IMR-90 (cell line): ENCODE measurements around the gene HBZ. TPM values are rescaled to one million over a fixed set of nuclear protein-coding genes. Genes with fewer than 3 reads are reported as not detected.

Experiments used
- ATAC-seq: fragments of 200-7000 bp; cut with Tn5 transposase; 2 replicates; pipeline ENCODE4 v1.9.1; 2020; ENCODE audit warnings: low read depth, mild to moderate bottlenecking, moderate library complexity
- BruUV-seq: library from RNA; stranded (reverse); fragments of 400-500 nt; replicated peaks from 2 replicates; lab custom pipeline; 2021; lab: Mats Ljungman, UMichigan
- CTCF ChIA-PET: fragments of 300-600 bp; formaldehyde crosslinking; extraction: SDS; loops from one replicate; lab custom pipeline; 2021; ENCODE audit warnings: antibody characterized with exemption; lab: Yijun Ruan, JAX
- POLR2A ChIA-PET: fragments of 300-600 bp; sonication (Branson Sonifier 250); formaldehyde crosslinking; loops from one replicate; lab custom pipeline; 2022; ENCODE audit warnings: antibody characterized with exemption; ENCODE audit not compliant: unreplicated experiment; lab: Charles Lee
- DNase-seq: peaks from one replicate; pipeline ENCODE4 v3.0.0; 2013
- H2AFZ ChIP-seq: replicated peaks from 2 replicates; pipeline ENCODE3; 2013; ENCODE audit warnings: low read length, mild to moderate bottlenecking; ENCODE audit not compliant: poor library complexity
- H2AK5ac ChIP-seq: 2 replicates; pipeline ENCODE4 v1.6.1; 2013; ENCODE audit warnings: low read depth, low read length, inconsistent platforms
- H2AK9ac ChIP-seq: replicated peaks from 2 replicates; pipeline ENCODE3; 2013; ENCODE audit warnings: mild to moderate bottlenecking, low read depth, low read length, moderate library complexity; ENCODE audit not compliant: poor library complexity
- H2BK120ac ChIP-seq: 2 replicates; pipeline ENCODE4 v1.6.1; 2013; ENCODE audit warnings: low read depth, low read length, inconsistent platforms
- H2BK15ac ChIP-seq: 3 replicates; pipeline ENCODE4 v1.6.1; 2013; ENCODE audit warnings: low read depth, low read length, inconsistent platforms
- H2BK20ac ChIP-seq: 2 replicates; pipeline ENCODE4 v1.6.1; 2013; ENCODE audit warnings: low read depth, mild to moderate bottlenecking, inconsistent platforms, low read length, moderate library complexity
- H2BK5ac ChIP-seq: 2 replicates; pipeline ENCODE4 v1.6.1; 2013; ENCODE audit warnings: mild to moderate bottlenecking, low read depth, low read length, inconsistent platforms; ENCODE audit not compliant: poor library complexity, severe bottlenecking
- H3K14ac ChIP-seq: replicated peaks from 2 replicates; pipeline ENCODE4 v1.6.1; 2013; ENCODE audit warnings: low read depth, low read length, inconsistent platforms
- H3K18ac ChIP-seq: 2 replicates; pipeline ENCODE4 v1.6.1; 2013; ENCODE audit warnings: low read depth, low read length, control low read depth
- H3K23ac ChIP-seq: 2 replicates; pipeline ENCODE4 v1.6.1; 2013; ENCODE audit warnings: low read depth, low read length, inconsistent platforms
- H3K27ac ChIP-seq: 2 replicates; pipeline ENCODE4 v1.5.1; 2013; ENCODE audit warnings: mild to moderate bottlenecking, control low read depth, low read length; ENCODE audit not compliant: insufficient read depth
- H3K27me3 ChIP-seq: 2 replicates; pipeline ENCODE4 v1.6.1; 2013; ENCODE audit warnings: low read length; ENCODE audit not compliant: control insufficient read depth, insufficient read depth
- H3K36me3 ChIP-seq: 2 replicates; pipeline ENCODE4 v1.6.1; 2013; ENCODE audit warnings: low read length, mixed read lengths; ENCODE audit not compliant: control insufficient read depth, insufficient read depth
- H3K4ac ChIP-seq: 2 replicates; pipeline ENCODE4 v1.6.1; 2013; ENCODE audit warnings: low read depth, low read length, inconsistent platforms
- H3K4me1 ChIP-seq: 2 replicates; pipeline ENCODE4 v1.6.1; 2013; ENCODE audit warnings: low read length, mixed read lengths; ENCODE audit not compliant: control insufficient read depth, insufficient read depth
- H3K4me2 ChIP-seq: 2 replicates; pipeline ENCODE4 v1.6.1; 2013; ENCODE audit warnings: low read depth, mild to moderate bottlenecking, control low read depth, low read length, moderate library complexity
- H3K4me3 ChIP-seq: 2 replicates; pipeline ENCODE4 v1.5.1; 2013; ENCODE audit warnings: low read depth, mild to moderate bottlenecking, control low read depth, low read length, moderate library complexity; ENCODE audit not compliant: insufficient read depth
- H3K56ac ChIP-seq: 2 replicates; pipeline ENCODE4 v1.6.1; 2013; ENCODE audit warnings: low read length, inconsistent platforms; ENCODE audit not compliant: insufficient read depth; ENCODE audit errors: extremely low read depth
- H3K79me1 ChIP-seq, 2 experiments: 2 replicates each; pipeline ENCODE4 v1.6.1; 2013; ENCODE audit warnings: low read length in 2 of 2, inconsistent platforms in 1 of 2, low read depth in 1 of 2
- H3K9ac ChIP-seq: 2 replicates; pipeline ENCODE4 v1.6.1; 2013; ENCODE audit warnings: low read depth, low read length, control low read depth
- H3K9me1 ChIP-seq: 2 replicates; pipeline ENCODE4 v1.6.1; 2013; ENCODE audit warnings: low read length, inconsistent platforms; ENCODE audit not compliant: insufficient read depth
- H3K9me3 ChIP-seq: 2 replicates; pipeline ENCODE4 v1.6.1; 2013; ENCODE audit warnings: low read length; ENCODE audit not compliant: control insufficient read depth, insufficient read depth
- H4K20me1 ChIP-seq: 2 replicates; pipeline ENCODE4 v1.6.1; 2013; ENCODE audit warnings: low read length, inconsistent platforms; ENCODE audit not compliant: insufficient read depth
- H4K5ac ChIP-seq: 2 replicates; pipeline ENCODE4 v1.6.1; 2013; ENCODE audit warnings: mild to moderate bottlenecking, low read depth, low read length, control low read depth
- H4K8ac ChIP-seq, 2 experiments: 2 replicates each; pipeline ENCODE4 v1.6.1; 2013; ENCODE audit warnings: low read depth in 2 of 2, low read length in 2 of 2, control low read depth in 1 of 2, inconsistent platforms in 1 of 2
- H4K91ac ChIP-seq: 2 replicates; pipeline ENCODE4 v1.6.1; 2013; ENCODE audit warnings: low read depth, low read length, inconsistent platforms; ENCODE audit not compliant: insufficient read depth
- BHLHE40 ChIP-seq: fragments of 150-350 bp; IDR thresholded peaks from 2 replicates; pipeline ENCODE4 v1.6.1; 2016; ENCODE audit warnings: mild to moderate bottlenecking, low read depth, low read length
- CEBPB ChIP-seq: IDR thresholded peaks from 2 replicates; pipeline ENCODE4 v1.6.1; 2012; ENCODE audit warnings: low read depth, low read length, improper control_type of control experiment
- CHD1 ChIP-seq: IDR thresholded peaks from 2 replicates; pipeline ENCODE4 v1.6.1; 2012; ENCODE audit warnings: low read depth, low read length, improper control_type of control experiment
- CTCF ChIP-seq: conservative IDR thresholded peaks from 2 replicates; pipeline ENCODE4 v1.5.1; 2012; ENCODE audit warnings: mild to moderate bottlenecking, low read depth, low read length, improper control_type of control experiment
- FOS ChIP-seq: fragments of 150-350 bp; IDR thresholded peaks from 2 replicates; pipeline ENCODE4 v1.6.1; 2016; ENCODE audit warnings: low read depth, low read length
- MAFK ChIP-seq: IDR thresholded peaks from 2 replicates; pipeline ENCODE4 v1.6.1; 2012; ENCODE audit warnings: low read depth, low read length, improper control_type of control experiment
- MAZ ChIP-seq: IDR thresholded peaks from 2 replicates; pipeline ENCODE4 v1.6.1; 2012; ENCODE audit warnings: low read depth, mild to moderate bottlenecking, low read length, improper control_type of control experiment, moderate library complexity, borderline replicate concordance
- MXI1 ChIP-seq: IDR thresholded peaks from 2 replicates; pipeline ENCODE4 v1.6.1; 2012; ENCODE audit warnings: low read depth, mild to moderate bottlenecking, low read length, moderate library complexity, borderline replicate concordance
- NFE2L2 ChIP-seq: fragments of 150-350 bp; IDR thresholded peaks from 2 replicates; pipeline ENCODE4 v1.6.1; 2016; ENCODE audit warnings: low read depth, mild to moderate bottlenecking, low read length
- POLR2A ChIP-seq: IDR thresholded peaks from 2 replicates; pipeline ENCODE4 v1.6.1; 2012; ENCODE audit warnings: mild to moderate bottlenecking, low read depth, low read length
- RAD21 ChIP-seq: IDR thresholded peaks from 2 replicates; pipeline ENCODE4 v1.6.1; 2012; ENCODE audit warnings: low read length, improper control_type of control experiment
- RCOR1 ChIP-seq: IDR thresholded peaks from 2 replicates; pipeline ENCODE4 v1.6.1; 2012; ENCODE audit warnings: mild to moderate bottlenecking, low read length, improper control_type of control experiment; ENCODE audit not compliant: insufficient replicate concordance
- RFX5 ChIP-seq: IDR thresholded peaks from 2 replicates; pipeline ENCODE4 v1.8.0; 2012; ENCODE audit warnings: low read depth, mild to moderate bottlenecking, low read length, moderate library complexity
- SMC3 ChIP-seq: fragments of 150-350 bp; IDR thresholded peaks from 2 replicates; pipeline ENCODE4 v1.6.1; 2016; ENCODE audit warnings: low read depth, mild to moderate bottlenecking, antibody characterized with exemption, low read length, moderate library complexity
- USF2 ChIP-seq: fragments of 150-350 bp; IDR thresholded peaks from 2 replicates; pipeline ENCODE4 v1.6.1; 2017; ENCODE audit warnings: mild to moderate bottlenecking, antibody characterized with exemption, low read length, low read depth
- WGBS, 2 experiments: methylation state at CpG; one replicate each; pipeline versions ENCODE4 v1.1.5 to v1.1.7; 2013; ENCODE audit warnings: missing lambda C conversion rate in 2 of 2; ENCODE audit not compliant: insufficient read length in 1 of 2; ENCODE audit errors: extremely low coverage in 2 of 2; 5-methylcytosine and 5-hydroxymethylcytosine counted together
- dilution Hi-C: fragments of 300-500 bp; cut with HindIII; formaldehyde crosslinking; loops from one replicate; pipeline ENCODE4 v1.14.3; 2018; ENCODE audit warnings: low sequenced_read_pairs; ENCODE audit not compliant: unreplicated experiment
- in situ Hi-C: fragments of 300-500 bp; cut with MboI; formaldehyde crosslinking; loops from 3 replicates; pipeline ENCODE4 v1.14.3; 2019; ENCODE audit warnings: low sequenced_read_pairs, inconsistent platforms, mixed read lengths
- intact Hi-C: fragments of 100-400 bp; cut with micrococcal nuclease; formaldehyde crosslinking; loops from 2 replicates; pipeline ENCODE4 v1.10.0; 2022
- polyA plus RNA-seq, 3 experiments: library from polyadenylated mRNA; depleted of rRNA; stranded (reverse); fragments of >200 nt; gene quantifications; 2 replicates each; pipeline ENCODE4 v1.2.3, GENCODE V29; 2012; ENCODE audit warnings: low replicate concordance in 1 of 3
- total RNA-seq: library from RNA; depleted of rRNA; stranded (reverse); fragments of >200 nt; gene quantifications from 2 replicates; pipeline ENCODE4 v1.2.3, GENCODE V29; 2012
- TF ChIP-seq, protein P1 (sequence below): fragments of 150-350 bp; IDR thresholded peaks from 2 replicates; pipeline ENCODE4 v1.6.1; 2016; ENCODE audit warnings: low read depth, mild to moderate bottlenecking, low read length, moderate library complexity, borderline replicate concordance

Gene HBZ
- total and polyA plus RNA-seq, 2 of the 4 experiments (the other 2 are of a cell fraction) = not detected

DNA sequence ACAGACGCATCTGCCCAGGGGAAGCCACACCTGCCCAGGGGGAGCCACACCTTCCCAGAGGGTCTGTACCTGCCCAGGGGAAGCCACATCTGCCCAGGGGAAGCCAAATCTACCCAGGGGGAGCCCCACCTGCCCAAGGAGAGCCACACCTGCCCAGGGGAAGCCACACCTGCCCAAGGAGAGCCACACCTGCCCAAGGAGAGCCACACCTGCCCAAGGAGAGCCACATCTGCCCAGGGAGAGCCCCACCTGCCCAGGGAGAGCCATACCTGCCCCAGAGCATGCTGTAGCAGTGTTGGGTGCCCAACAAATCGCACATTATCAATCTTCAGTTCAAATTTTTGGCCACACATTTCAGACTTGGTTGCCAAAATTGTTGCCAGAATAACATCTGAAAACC is 33.6 kb upstream of the HBZ start:
- H3K14ac ChIP-seq = no peak overlapping the region
- no peak overlapping the region for H2BK15ac ChIP-seq
- H3K4me1 ChIP-seq = peaks cover 7% of the 10 kb centered on the region
- no peaks in the 10 kb centered on the region for H3K27me3 ChIP-seq
- no peak overlapping the region for H3K4me3 ChIP-seq
- H2AK9ac ChIP-seq = no peak overlapping the region
- H3K27ac ChIP-seq = no peak overlapping the region
- ChIA-PET POLR2A (no interaction called here), CTCF (interaction anchor here (0.8 to 1.7 kb wide), 3 partner anchors 12 to 62 kb away, joined by 3 to 5 read pairs (median 4); partner anchors contain the start of gene HBQ1)
- no peak overlapping the region for H3K56ac ChIP-seq
- no peak overlapping the region for H4K91ac ChIP-seq
- in situ Hi-C loops = no loop called here
- no CpG with 5 or more reads among the region's 2 CpGs for WGBS, 2 experiments
- no peak overlapping the region for H4K5ac ChIP-seq
- peaks cover 13% of the 10 kb centered on the region for H4K20me1 ChIP-seq
- no peak overlapping the region for H2AK5ac ChIP-seq
- H2BK5ac ChIP-seq = no peak overlapping the region
- H3K23ac ChIP-seq = no peak overlapping the region
- peaks cover 10% of the 10 kb centered on the region for H3K9me1 ChIP-seq
- no peak overlapping the region for H3K18ac ChIP-seq
- peaks cover 20% of the 10 kb centered on the region for H3K36me3 ChIP-seq
- DNase-seq (no peak), ATAC-seq (no peak)
- no peak for TF ChIP-seq RCOR1
- TF ChIP-seq FOS = no peak
- no peak for TF ChIP-seq USF2
- no peak for TF ChIP-seq RAD21
- no peak for TF ChIP-seq NFE2L2
- no peak for TF ChIP-seq MAFK
- TF ChIP-seq SMC3 = no peak
- TF ChIP-seq POLR2A = no peak
- no peak for TF ChIP-seq MXI1
- no peak for TF ChIP-seq CTCF
- TF ChIP-seq CHD1 = no peak
- no peak for TF ChIP-seq RFX5
- no peak for TF ChIP-seq MAZ
- no peak for TF ChIP-seq BHLHE40
- TF ChIP-seq, protein P1, sequence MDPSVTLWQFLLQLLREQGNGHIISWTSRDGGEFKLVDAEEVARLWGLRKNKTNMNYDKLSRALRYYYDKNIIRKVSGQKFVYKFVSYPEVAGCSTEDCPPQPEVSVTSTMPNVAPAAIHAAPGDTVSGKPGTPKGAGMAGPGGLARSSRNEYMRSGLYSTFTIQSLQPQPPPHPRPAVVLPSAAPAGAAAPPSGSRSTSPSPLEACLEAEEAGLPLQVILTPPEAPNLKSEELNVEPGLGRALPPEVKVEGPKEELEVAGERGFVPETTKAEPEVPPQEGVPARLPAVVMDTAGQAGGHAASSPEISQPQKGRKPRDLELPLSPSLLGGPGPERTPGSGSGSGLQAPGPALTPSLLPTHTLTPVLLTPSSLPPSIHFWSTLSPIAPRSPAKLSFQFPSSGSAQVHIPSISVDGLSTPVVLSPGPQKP = no peak
- no peak for TF ChIP-seq CEBPB
- peaks cover 10 to 39% of the 10 kb centered on the region in 2 experiments; a peak in 3 of 4 replicates for H3K79me1 ChIP-seq
- BruUV-seq = no TSS peak
- H2BK120ac ChIP-seq = no peak overlapping the region
- no peak overlapping the region for H2AFZ ChIP-seq
- H3K4me2 ChIP-seq = no peak overlapping the region
- H3K9me3 ChIP-seq = no peaks in the 10 kb centered on the region
- H4K8ac ChIP-seq = no peak overlapping the region
- H3K4ac ChIP-seq = no peak overlapping the region
- dilution Hi-C loops = no loop called here
- no peak overlapping the region for H2BK20ac ChIP-seq
- no peak overlapping the region for H3K9ac ChIP-seq
- intact Hi-C loops = no loop called here
